Stimulated activated CD8-positive, alpha-beta memory T cell treated with anti-CD3 and anti-CD28 coated beads, Interleukin-4, amount 100 ng/mL, for 48 hours (primary cell): ENCODE data around the gene TAS1R2.
A peak's percentile ranks its signal among the peaks of the same experiment; 100 is the strongest.
"Not testable (repeated sequence)": the region's sequence is repeated elsewhere in the genome, so short reads cannot be mapped to it uniquely, and the experiment has no call there.

Experiments used
- DNase-seq: peaks from one replicate; pipeline ENCODE4 v3.0.0-alpha.2; 2020

Gene TAS1R2

GRCh38 chr1:18883636-18884418, 24.4 kb upstream of the TAS1R2 start:
- DNase-seq: peak; percentile 91

- DNase-seq: no peak
Measured at GRCh38 chr1:18883079-18883478, 23.6 kb upstream of the TAS1R2 start.

- DNase-seq: no peak
Measured at GRCh38 chr1:18882486-18882885, 23.0 kb upstream of the TAS1R2 start.

- DNase-seq: no peak
Measured at GRCh38 chr1:18881642-18882431, 22.4 kb upstream of the TAS1R2 start.

- DNase-seq: no peak
Measured at GRCh38 chr1:18881164-18881563, 21.7 kb upstream of the TAS1R2 start.

- no peak for DNase-seq
Measured at GRCh38 chr1:18880585-18880984, 21.1 kb upstream of the TAS1R2 start.

GRCh38 chr1:18879791-18880309, 20.4 kb upstream of the TAS1R2 start:
- no peak for DNase-seq

- no peak for DNase-seq
Measured at GRCh38 chr1:18879215-18879790, 19.8 kb upstream of the TAS1R2 start.

GRCh38 chr1:18878538-18879214, 19.2 kb upstream of the TAS1R2 start:
- no peak for DNase-seq

- DNase-seq: no peak
Measured at GRCh38 chr1:18877282-18877681, 17.8 kb upstream of the TAS1R2 start.

- DNase-seq: no peak
Measured at GRCh38 chr1:18876210-18876609, 16.8 kb upstream of the TAS1R2 start.

- no peak for DNase-seq
Measured at GRCh38 chr1:18875796-18876128, 16.3 kb upstream of the TAS1R2 start.

GRCh38 chr1:18875107-18875795, 15.8 kb upstream of the TAS1R2 start:
- peak; percentile 87 for DNase-seq

GRCh38 chr1:18874600-18874999, 15.1 kb upstream of the TAS1R2 start:
- DNase-seq: no peak

GRCh38 chr1:18874036-18874435, 14.6 kb upstream of the TAS1R2 start:
- DNase-seq: no peak

- DNase-seq: no peak
Measured at GRCh38 chr1:18872071-18872611, 12.7 kb upstream of the TAS1R2 start.

- DNase-seq: no peak
Measured at GRCh38 chr1:18871401-18872070, 12.1 kb upstream of the TAS1R2 start.

GRCh38 chr1:18870957-18871356, 11.5 kb upstream of the TAS1R2 start:
- DNase-seq: no peak

- DNase-seq: not testable (repeated sequence)
Measured at GRCh38 chr1:18870595-18870865, 11.1 kb upstream of the TAS1R2 start.

- DNase-seq: no peak
Measured at GRCh38 chr1:18869847-18870594, 10.6 kb upstream of the TAS1R2 start.

GRCh38 chr1:18868801-18869424, 9.5 kb upstream of the TAS1R2 start:
- DNase-seq: no peak
